GM12878 (cell line): ENCODE data around the gene TRAP1. TPM values are rescaled to one million over a fixed set of nuclear protein-coding genes. Genes with fewer than 3 reads are reported as not detected.

Experiments
- ATAC-seq: fragments of 200-7000 bp; cut with Tn5 transposase; 3 replicates; pipeline ENCODE4 v1.9.1; 2020; ENCODE audit warnings: mild to moderate bottlenecking, moderate library complexity
- BruUV-seq: library from RNA; stranded (reverse); fragments of 400-500 nt; replicated peaks from 2 replicates; lab custom pipeline; 2021; lab: Mats Ljungman, UMichigan
- CTCF ChIA-PET: fragments of 300-600 bp; sonication (Branson Sonifier 250); formaldehyde crosslinking; extraction: SDS; loops from one replicate; lab custom pipeline; 2021; ENCODE audit warnings: inconsistent platforms; lab: Yijun Ruan, JAX
- POLR2A ChIA-PET: fragments of 350-600 bp; formaldehyde crosslinking; extraction: SDS; loops from one replicate; lab custom pipeline; 2021; ENCODE audit warnings: inconsistent platforms; lab: Charles Lee
- RAD21 ChIA-PET: fragments of 300-600 bp; sonication (Branson Sonifier 250); formaldehyde crosslinking; loops from one replicate; lab custom pipeline; 2023; ENCODE audit warnings: antibody characterized with exemption; ENCODE audit not compliant: unreplicated experiment; lab: Charles Lee
- SMC1A ChIA-PET: fragments of 300-600 bp; sonication (Branson Sonifier 250); formaldehyde crosslinking; loops from one replicate; lab custom pipeline; 2023; ENCODE audit not compliant: unreplicated experiment, uncharacterized antibody; lab: Charles Lee
- DNase-seq: peaks from one replicate; pipeline ENCODE4 v3.0.0-alpha.2; 2011; ENCODE audit warnings: low read depth, low spot score
- FAIRE-seq: peaks from 3 replicates; lab custom pipeline; 2011; peaks lifted over from hg19 to GRCh38; lab: Jason Lieb, UNC
- H2AFZ ChIP-seq: 2 replicates; pipeline ENCODE4 v1.6.0; 2011; ENCODE audit warnings: low read depth, low read length, control low read depth; ENCODE audit not compliant: control insufficient read depth
- H3K27ac ChIP-seq: 2 replicates; pipeline ENCODE4 v1.5.1; 2011; ENCODE audit warnings: control low read depth; ENCODE audit not compliant: control insufficient read depth, insufficient read depth
- H3K27me3 ChIP-seq, 2 experiments: replicated peaks in 1 of 2; 2 replicates each; pipeline versions ENCODE4 v1.6.0 to v1.6.1; 2011; ENCODE audit warnings: low read length in 1 of 2; ENCODE audit not compliant: control insufficient read depth in 2 of 2, insufficient read depth in 2 of 2
- H3K36me3 ChIP-seq, 2 experiments: 2 replicates each; pipeline ENCODE4 v1.5.1; 2011; ENCODE audit warnings: low read length in 1 of 2; ENCODE audit not compliant: control insufficient read depth in 2 of 2, insufficient read depth in 2 of 2
- H3K4me1 ChIP-seq: 2 replicates; pipeline ENCODE4 v1.6.1; 2011; ENCODE audit warnings: mild to moderate bottlenecking, low read length, moderate library complexity, mixed read lengths; ENCODE audit not compliant: control insufficient read depth, insufficient read depth
- H3K4me2 ChIP-seq: 2 replicates; pipeline ENCODE4 v1.6.0; 2011; ENCODE audit warnings: control low read depth; ENCODE audit not compliant: control insufficient read depth, insufficient read depth
- H3K4me3 ChIP-seq: fragments of 200-600 bp; sonication (generic); 2 replicates; pipeline ENCODE4 v1.5.1; 2016
- H3K79me2 ChIP-seq: 2 replicates; pipeline ENCODE4 v1.6.0; 2011; ENCODE audit warnings: low read length; ENCODE audit not compliant: control insufficient read depth, insufficient read depth
- H3K9ac ChIP-seq: 2 replicates; pipeline ENCODE4 v1.8.0; 2011; ENCODE audit warnings: low read length, control low read depth, mixed read lengths; ENCODE audit not compliant: control insufficient read depth, insufficient read depth
- H3K9me3 ChIP-seq: replicated peaks from 3 replicates; pipeline ENCODE4 v1.5.1; 2011; ENCODE audit warnings: mild to moderate bottlenecking, low read length; ENCODE audit not compliant: control insufficient read depth, insufficient read depth
- H4K20me1 ChIP-seq: 2 replicates; pipeline ENCODE4 v1.6.0; 2011; ENCODE audit not compliant: control insufficient read depth, insufficient read depth
- JUND ChIP-seq: IDR thresholded peaks from 2 replicates; pipeline ENCODE4 v1.6.1; 2012; ENCODE audit warnings: low read depth, mild to moderate bottlenecking, low read length, improper control_type of control experiment, moderate library complexity
- KLF5 ChIP-seq: fragments of 450-650 bp; IDR thresholded peaks from 2 replicates; pipeline ENCODE4 v1.6.1; 2014; ENCODE audit warnings: mild to moderate bottlenecking; ENCODE audit not compliant: partially characterized antibody
- MEF2B ChIP-seq: fragments of 450-650 bp; IDR thresholded peaks from 2 replicates; pipeline ENCODE4 v1.6.1; 2018; ENCODE audit warnings: mild to moderate bottlenecking, moderate library complexity; ENCODE audit not compliant: partially characterized antibody, poor library complexity, severe bottlenecking
- WGBS: methylation state at CpG from one replicate; pipeline ENCODE4 v1.1.6; 2016; ENCODE audit warnings: low lambda C conversion rate; ENCODE audit not compliant: insufficient replicate concordance, insufficient coverage; ENCODE audit errors: missing lambda C conversion rate; 5-methylcytosine and 5-hydroxymethylcytosine counted together
- in situ Hi-C: fragments of 300-500 bp; cut with MboI; formaldehyde crosslinking; loops from 9 replicates; pipeline ENCODE4 v1.14.3; 2018; ENCODE audit warnings: mixed read lengths
- intact Hi-C: fragments of 100-400 bp; cut with micrococcal nuclease; formaldehyde crosslinking; loops from one replicate; pipeline ENCODE4 v1.14.2; 2022; ENCODE audit not compliant: unreplicated experiment
- polyA plus RNA-seq, 11 experiments: library from polyadenylated mRNA; depleted of rRNA in 4 of 11; unstranded in 6 of 11; stranded (reverse) in 5 of 11; fragments of >200 nt; fragmentation: Nextera tagmentation in 4 of 11; fragmentation: Illumina TruSeq in 1 of 11; extraction: Ambion mirVana in 4 of 11; extraction: Trizol in 1 of 11; gene quantifications; 1 replicate in 1 of 11; 2 replicates in 10 of 11; pipeline versions ENCODE4 v1.2.1 to v1.2.3, GENCODE V29; 2011 to 2016; ENCODE audit warnings: inconsistent platforms in 2 of 11, missing spikeins in 2 of 11, low read depth in 1 of 11
- total RNA-seq, 4 experiments: library from RNA; depleted of rRNA in 3 of 4; stranded (reverse); fragments of >200 nt in 3 of 4; fragmentation: Illumina TruSeq in 1 of 4; extraction: Trizol in 1 of 4; gene quantifications; 2 replicates each; pipeline versions ENCODE4 v1.2.1 to v1.2.3, GENCODE V29; 2013 to 2021
- TF ChIP-seq, protein P1 (sequence below): fragments of 450-650 bp; IDR thresholded peaks from 2 replicates; pipeline ENCODE4 v1.6.1; 2017; ENCODE audit warnings: mild to moderate bottlenecking

Gene TRAP1
- total and polyA plus RNA-seq, 10 of the 15 experiments (the other 5 are each of a cell fraction or from before 2014, with no cell fraction given), result 16.3 to 442 (median 241) TPM

DNA sequence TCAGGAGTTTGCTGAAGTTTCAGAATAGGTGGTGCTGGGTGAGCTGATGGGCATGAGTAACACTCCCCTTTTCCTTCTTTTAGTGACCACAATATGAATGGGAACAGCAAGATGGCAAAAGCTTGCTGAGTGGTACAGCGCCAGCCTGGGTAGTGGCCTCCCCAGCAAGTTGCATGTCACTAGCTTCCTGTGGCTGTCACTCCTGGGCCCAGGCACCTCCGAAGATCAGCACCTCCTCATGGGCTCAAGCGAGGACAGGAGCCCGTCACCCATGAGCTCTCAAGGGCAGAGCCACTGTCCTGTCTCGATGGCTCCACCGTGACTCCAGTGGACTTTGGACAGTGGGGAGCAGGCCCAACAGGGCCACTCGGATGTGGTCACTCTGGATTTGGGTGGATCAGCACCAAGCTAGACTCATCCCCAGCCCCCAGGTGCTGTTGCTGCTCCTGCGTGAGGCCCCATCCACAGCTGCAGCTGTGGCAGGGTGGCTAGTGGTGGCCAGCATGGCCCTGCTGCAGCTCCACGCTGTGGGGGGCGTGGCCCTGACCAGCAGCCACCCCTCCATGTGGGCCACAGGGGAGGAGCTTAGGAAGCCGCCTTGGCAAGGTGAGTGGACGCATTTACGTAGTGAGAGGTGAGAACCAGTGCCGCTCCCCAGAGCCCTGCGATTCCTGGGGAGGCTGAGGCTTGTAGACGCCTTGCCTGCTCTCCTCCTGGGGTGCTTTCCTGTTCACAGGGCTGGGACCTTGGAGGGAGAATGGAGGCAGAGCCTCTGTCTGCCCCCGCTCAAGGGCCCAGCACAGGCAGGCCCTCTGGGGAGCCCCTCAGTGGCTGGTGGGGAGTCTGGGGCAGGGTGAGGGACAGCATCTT lies 76.5 kb downstream of the TRAP1 start:
- no peak overlapping the region for H3K9ac ChIP-seq
- 88% methylated on average over 17 of the region's 17 CpGs for WGBS
- H3K4me3 ChIP-seq, result no peak overlapping the region
- in situ Hi-C loops, result no loop called here
- no peak overlapping the region for H2AFZ ChIP-seq
- H3K9me3 ChIP-seq, result no peaks in the 10 kb centered on the region
- H3K27ac ChIP-seq, result no peak overlapping the region
- no TSS peak for BruUV-seq
- H3K79me2 ChIP-seq, result peaks cover 2% of the 10 kb centered on the region; the same call in 1 of the 2 replicates
- no peak for DNase-seq
- CTCF ChIA-PET, result no interaction called here
- no peak for TF ChIP-seq MEF2B
- no peak for TF ChIP-seq JUND
- no peak for TF ChIP-seq KLF5
- TF ChIP-seq, protein P1, sequence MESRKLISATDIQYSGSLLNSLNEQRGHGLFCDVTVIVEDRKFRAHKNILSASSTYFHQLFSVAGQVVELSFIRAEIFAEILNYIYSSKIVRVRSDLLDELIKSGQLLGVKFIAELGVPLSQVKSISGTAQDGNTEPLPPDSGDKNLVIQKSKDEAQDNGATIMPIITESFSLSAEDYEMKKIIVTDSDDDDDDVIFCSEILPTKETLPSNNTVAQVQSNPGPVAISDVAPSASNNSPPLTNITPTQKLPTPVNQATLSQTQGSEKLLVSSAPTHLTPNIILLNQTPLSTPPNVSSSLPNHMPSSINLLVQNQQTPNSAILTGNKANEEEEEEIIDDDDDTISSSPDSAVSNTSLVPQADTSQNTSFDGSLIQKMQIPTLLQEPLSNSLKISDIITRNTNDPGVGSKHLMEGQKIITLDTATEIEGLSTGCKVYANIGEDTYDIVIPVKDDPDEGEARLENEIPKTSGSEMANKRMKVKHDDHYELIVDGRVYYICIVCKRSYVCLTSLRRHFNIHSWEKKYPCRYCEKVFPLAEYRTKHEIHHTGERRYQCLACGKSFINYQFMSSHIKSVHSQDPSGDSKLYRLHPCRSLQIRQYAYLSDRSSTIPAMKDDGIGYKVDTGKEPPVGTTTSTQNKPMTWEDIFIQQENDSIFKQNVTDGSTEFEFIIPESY, result no peak
- TF ChIP-seq, all 136 proteins: peak for 0
- RAD21 ChIA-PET, result no interaction called here
- H3K4me2 ChIP-seq, result no peak overlapping the region
- H3K4me1 ChIP-seq, result peaks cover 10% of the 10 kb centered on the region; the same call in 1 of the 2 replicates
- intact Hi-C loops, result no loop called here
- SMC1A ChIA-PET, result no interaction called here
- H3K27me3 ChIP-seq, result no peaks in the 10 kb centered on the region
- POLR2A ChIA-PET, result no interaction called here
- no peaks in the 10 kb centered on the region for H4K20me1 ChIP-seq
- ATAC-seq, result no peak
- peaks cover 0 to 10% of the 10 kb centered on the region in 2 experiments; a peak in 2 of 4 replicates for H3K36me3 ChIP-seq
- no peak for FAIRE-seq
